ENCODE data around the gene SLC12A5. TPM values are rescaled to one million over a fixed set of nuclear protein-coding genes. Genes with fewer than 3 reads are reported as not detected.
A peak's percentile ranks its signal among the peaks of the same experiment; 100 is the strongest.

The SLC12A5 gene
- polyA plus RNA-seq, 3 donors, result not detected

- H3K27me3 ChIP-seq (ENCODE audit: control insufficient read depth in 2 of 2, insufficient read depth in 2 of 2, low read length in 2 of 2), result no peaks in the 10 kb centered on the region
- H3K4me2 ChIP-seq (replicated peaks; ENCODE audit: extremely low read depth, low read length, poor library complexity, severe bottlenecking), result no peak overlapping the region
- no peak for DNase-seq
- Mint-ChIP-seq H3K27me3 (ENCODE audit: low read depth in 3 of 3) (no peaks in the 10 kb centered on the region), H3K9me3 (no peaks in the 10 kb centered on the region), H3K4me1 (peaks cover 5% of the 10 kb centered on the region), H3K27ac (no peak overlapping the region), H3K4me3 (no peak overlapping the region), H3K36me3 (peaks cover 50 to 59% of the 10 kb centered on the region in 2 donors)
- no peak overlapping the region for H3K27ac ChIP-seq (ENCODE audit: low read depth in 1 of 2, low read length in 2 of 2)
- peaks cover 100% of the 10 kb centered on the region for H4K20me1 ChIP-seq (ENCODE audit: insufficient read depth, low read length)
- no peak overlapping the region for H3K9ac ChIP-seq (ENCODE audit: insufficient read depth, low read length, poor library complexity, severe bottlenecking)
- H3K36me3 ChIP-seq (replicated peaks in 1 of 2; ENCODE audit: control insufficient read depth in 1 of 2, insufficient read depth in 2 of 2, low read length in 2 of 2), result peaks cover 48 to 70% of the 10 kb centered on the region in 2 donors
- WGBS (ENCODE audit: insufficient coverage), result 99% methylated on average over 7 of the region's 7 CpGs
- H3K4me3 ChIP-seq (replicated peaks in 1 of 3; ENCODE audit: low read depth in 2 of 3, low read length in 3 of 3), result no peak overlapping the region
- no peak overlapping the region for H2AFZ ChIP-seq (ENCODE audit: insufficient read depth, low read depth, low read length, poor library complexity, severe bottlenecking)
- intact Hi-C loops (cut with micrococcal nuclease), result no loop called here
- H3K4me1 ChIP-seq (ENCODE audit: control insufficient read depth in 1 of 2, insufficient read depth in 2 of 2, low read length in 2 of 2), result peaks cover 0 to under 1% of the 10 kb centered on the region in 2 donors
- H3K9me3 ChIP-seq (replicated peaks in 1 of 2; ENCODE audit: control insufficient read depth in 1 of 2, insufficient read depth in 1 of 2, low read length in 2 of 2), result no peaks in the 10 kb centered on the region
- TF ChIP-seq CTCF (IDR thresholded peaks at IDR 0.05), result no peak
- peaks cover 46% of the 10 kb centered on the region for H3K79me2 ChIP-seq (ENCODE audit: insufficient read depth, low read length)
Observed at GRCh38 chr20:46076806-46077205, 47.8 kb downstream of the SLC12A5 start.

DNA sequence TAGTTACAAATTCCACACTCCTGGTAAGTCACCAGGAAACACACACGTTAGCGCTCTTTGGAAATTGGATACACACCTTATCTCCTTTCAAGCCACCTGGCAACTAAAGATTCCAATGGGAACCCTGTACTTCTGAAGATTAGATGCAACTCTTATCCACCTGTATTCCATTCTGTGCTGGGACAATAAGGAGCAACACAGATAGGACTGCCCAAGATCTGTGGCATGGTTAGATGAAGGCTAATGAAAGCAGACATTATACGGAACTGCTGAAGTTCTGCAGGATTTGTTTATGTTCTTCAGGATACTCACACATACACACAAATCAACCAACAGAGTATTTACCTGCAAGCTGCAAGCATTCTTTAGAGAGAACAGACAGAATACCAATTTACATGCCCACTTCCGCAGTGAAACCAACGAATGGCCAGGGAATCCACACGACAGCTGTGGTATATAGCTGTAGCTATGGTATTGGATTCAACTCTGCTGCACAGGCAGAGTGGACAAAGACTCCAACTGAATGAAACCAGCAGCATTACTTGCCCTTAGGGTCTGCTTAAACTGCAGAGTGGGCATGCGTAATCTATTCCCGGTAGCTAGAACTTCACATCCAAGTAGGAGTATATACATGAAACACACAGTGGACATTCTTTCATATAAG is 48.8 kb downstream of the SLC12A5 start:
- H3K9ac ChIP-seq (ENCODE audit: insufficient read depth, low read length, poor library complexity, severe bottlenecking), result no peak overlapping the region
- no peak for DNase-seq
- H3K27me3 Mint-ChIP-seq (ENCODE audit: low read depth in 3 of 3), result no peaks in the 10 kb centered on the region
- 97% methylated on average over 5 of the region's 8 CpGs for WGBS (ENCODE audit: insufficient coverage)
- no peak overlapping the region for H2AFZ ChIP-seq (ENCODE audit: insufficient read depth, low read depth, low read length, poor library complexity, severe bottlenecking)
- no peak overlapping the region for H3K27ac ChIP-seq (ENCODE audit: low read depth in 1 of 2, low read length in 2 of 2)
- intact Hi-C loops (cut with micrococcal nuclease), result no loop called here
- no peak for TF ChIP-seq CTCF (IDR thresholded peaks at IDR 0.05)
- no peak overlapping the region for H3K4me3 Mint-ChIP-seq
- peaks cover 13% of the 10 kb centered on the region for H3K4me1 Mint-ChIP-seq
- H3K4me1 ChIP-seq (ENCODE audit: control insufficient read depth in 1 of 2, insufficient read depth in 2 of 2, low read length in 2 of 2), result peaks cover 0 to 11% of the 10 kb centered on the region in 2 donors
- H4K20me1 ChIP-seq (ENCODE audit: insufficient read depth, low read length), result peaks cover 100% of the 10 kb centered on the region
- H3K27me3 ChIP-seq (ENCODE audit: control insufficient read depth in 2 of 2, insufficient read depth in 2 of 2, low read length in 2 of 2), result no peaks in the 10 kb centered on the region
- no peaks in the 10 kb centered on the region for H3K9me3 Mint-ChIP-seq
- H3K79me2 ChIP-seq (ENCODE audit: insufficient read depth, low read length), result peaks cover 52% of the 10 kb centered on the region
- H3K36me3 ChIP-seq (replicated peaks in 1 of 2; ENCODE audit: control insufficient read depth in 1 of 2, insufficient read depth in 2 of 2, low read length in 2 of 2), result peaks cover 48 to 67% of the 10 kb centered on the region in 2 donors
- H3K4me2 ChIP-seq (replicated peaks; ENCODE audit: extremely low read depth, low read length, poor library complexity, severe bottlenecking), result no peak overlapping the region
- H3K9me3 ChIP-seq (replicated peaks in 1 of 2; ENCODE audit: control insufficient read depth in 1 of 2, insufficient read depth in 1 of 2, low read length in 2 of 2), result no peaks in the 10 kb centered on the region
- no peak overlapping the region for H3K4me3 ChIP-seq (replicated peaks in 1 of 3; ENCODE audit: low read depth in 2 of 3, low read length in 3 of 3)
- H3K27ac Mint-ChIP-seq, result peak overlapping the region in 1 of 7 donors; percentile 50
- H3K36me3 Mint-ChIP-seq, result peaks cover 50 to 59% of the 10 kb centered on the region in 2 donors

Data from CD14-positive monocyte (primary cell).